ENCODE measurements around the gene PLA2G2D. TPM values are rescaled to one million over a fixed set of nuclear protein-coding genes. Genes with fewer than 3 reads are reported as not detected.

The PLA2G2D gene
- total and polyA plus RNA-seq, 12 donors = not detected

DNA sequence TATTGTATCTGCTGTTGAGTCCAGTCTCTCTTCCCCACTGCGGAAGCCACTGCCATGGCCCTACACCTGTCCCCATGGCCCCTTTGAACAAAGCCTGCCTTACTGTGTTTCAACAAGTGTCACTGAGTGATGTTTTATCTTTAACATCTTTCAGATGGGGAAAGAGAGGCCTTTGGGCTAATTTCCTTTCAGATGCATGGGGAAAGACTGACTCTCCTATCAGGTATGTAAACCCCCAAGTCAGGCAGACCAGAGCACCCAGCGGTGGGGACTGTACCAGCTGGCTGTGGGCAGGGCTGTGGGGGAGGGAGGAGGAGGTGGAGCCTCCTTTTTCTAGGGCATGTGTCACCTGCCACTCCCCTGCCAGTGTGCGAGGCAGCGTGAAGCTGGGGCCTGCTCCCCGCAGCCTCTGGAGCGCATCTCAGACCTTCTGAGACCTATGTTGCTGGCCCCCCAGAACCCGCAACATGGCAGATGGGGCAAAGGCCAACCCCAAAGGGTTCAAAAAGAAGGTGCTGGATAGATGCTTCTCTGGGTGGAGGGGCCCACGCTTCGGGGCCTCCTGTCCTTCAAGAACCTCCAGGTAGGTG is 19.7 kb upstream of the PLA2G2D start, which contains the start of gene PLA2G2F:
Gene PLA2G2F, plus strand, starts transcription at position 363 of the 590 bp plus-strand sequence. Its CDS starts 105 bp downstream, at position 468.
- WGBS, 4 donors = 95 to 100% (median 97%) methylated on average over 6 to 9 of the region's 9 CpGs
- Histone ChIP-seq H3K4me3 (no peak within 1 kb of the TSS), H3K27me3 (no peaks in the 10 kb centered on the region), H3K9me3 (replicated peaks in 1 of 3) (no peaks in the 10 kb centered on the region), H3K4me1 (replicated peaks in 1 of 2) (no peaks in the 10 kb centered on the region), H3K27ac (no peak within 1 kb of the TSS), H3K36me3 (replicated peaks in 1 of 2) (no peaks in the 10 kb centered on the region)
- TF ChIP-seq, protein P1, sequence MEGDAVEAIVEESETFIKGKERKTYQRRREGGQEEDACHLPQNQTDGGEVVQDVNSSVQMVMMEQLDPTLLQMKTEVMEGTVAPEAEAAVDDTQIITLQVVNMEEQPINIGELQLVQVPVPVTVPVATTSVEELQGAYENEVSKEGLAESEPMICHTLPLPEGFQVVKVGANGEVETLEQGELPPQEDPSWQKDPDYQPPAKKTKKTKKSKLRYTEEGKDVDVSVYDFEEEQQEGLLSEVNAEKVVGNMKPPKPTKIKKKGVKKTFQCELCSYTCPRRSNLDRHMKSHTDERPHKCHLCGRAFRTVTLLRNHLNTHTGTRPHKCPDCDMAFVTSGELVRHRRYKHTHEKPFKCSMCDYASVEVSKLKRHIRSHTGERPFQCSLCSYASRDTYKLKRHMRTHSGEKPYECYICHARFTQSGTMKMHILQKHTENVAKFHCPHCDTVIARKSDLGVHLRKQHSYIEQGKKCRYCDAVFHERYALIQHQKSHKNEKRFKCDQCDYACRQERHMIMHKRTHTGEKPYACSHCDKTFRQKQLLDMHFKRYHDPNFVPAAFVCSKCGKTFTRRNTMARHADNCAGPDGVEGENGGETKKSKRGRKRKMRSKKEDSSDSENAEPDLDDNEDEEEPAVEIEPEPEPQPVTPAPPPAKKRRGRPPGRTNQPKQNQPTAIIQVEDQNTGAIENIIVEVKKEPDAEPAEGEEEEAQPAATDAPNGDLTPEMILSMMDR (IDR thresholded peaks at IDR 0.05) = no peak
- TF ChIP-seq POLR2A (IDR thresholded peaks at IDR 0.05) = no peak
- intact Hi-C loops (cut with DNase I) = no loop called here
- DNase-seq = no peak

GRCh38 chr1:20138346-20138745 is 19.0 kb upstream of the PLA2G2D start:
- DNase-seq = no peak
- TF ChIP-seq, protein P1 (IDR thresholded peaks at IDR 0.05) = no peak
- TF ChIP-seq POLR2A (IDR thresholded peaks at IDR 0.05) = no peak
- Histone ChIP-seq H3K27me3 (no peaks in the 10 kb centered on the region), H3K4me3 (no peak overlapping the region), H3K4me1 (replicated peaks in 1 of 2) (no peaks in the 10 kb centered on the region), H3K27ac (no peak overlapping the region), H3K36me3 (replicated peaks in 1 of 2) (no peaks in the 10 kb centered on the region), H3K9me3 (replicated peaks in 1 of 3) (no peaks in the 10 kb centered on the region)
- WGBS, 4 donors = 89 to 97% (median 95%) methylated on average over 4 to 6 of the region's 6 CpGs
- intact Hi-C loops (cut with DNase I) = no loop called here

GRCh38 chr1:20137604-20138003 is 18.3 kb upstream of the PLA2G2D start:
- DNase-seq = no peak
- intact Hi-C loops (cut with DNase I) = no loop called here
- Histone ChIP-seq H3K4me1 (replicated peaks in 1 of 2) (no peaks in the 10 kb centered on the region), H3K27ac (no peak overlapping the region), H3K4me3 (no peak overlapping the region), H3K27me3 (no peaks in the 10 kb centered on the region), H3K36me3 (replicated peaks in 1 of 2) (no peaks in the 10 kb centered on the region), H3K9me3 (replicated peaks in 1 of 3) (no peaks in the 10 kb centered on the region)
- TF ChIP-seq POLR2A (IDR thresholded peaks at IDR 0.05) = no peak
- TF ChIP-seq, protein P1 (IDR thresholded peaks at IDR 0.05) = no peak
- WGBS, 4 donors = 91 to 95% (median 93%) methylated on average over 1 of the region's 1 CpG

DNA sequence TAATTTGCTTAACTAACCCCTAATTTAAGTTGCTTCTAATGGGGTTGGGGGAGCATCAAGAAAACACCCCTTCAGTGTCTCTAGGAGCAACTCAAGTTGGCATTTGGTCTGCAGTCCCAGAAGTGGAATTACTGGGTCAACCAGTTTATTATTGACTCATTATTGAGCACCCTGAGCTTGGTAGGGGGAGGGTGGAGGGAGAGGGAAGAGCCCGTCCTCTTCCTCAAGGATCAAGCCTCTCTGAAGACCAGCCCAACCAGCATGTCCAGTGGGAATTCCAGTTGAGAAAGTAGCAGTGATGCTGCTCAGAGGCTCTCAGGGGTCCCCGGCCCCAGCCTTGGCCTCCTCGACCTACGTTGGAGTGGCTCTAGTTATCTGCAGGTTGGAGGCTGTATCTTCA is 17.7 kb upstream of the PLA2G2D start:
- no peak overlapping the region for H3K27ac ChIP-seq
- no peaks in the 10 kb centered on the region for H3K9me3 ChIP-seq (replicated peaks in 1 of 3)
- H3K36me3 ChIP-seq (replicated peaks in 1 of 2) = no peaks in the 10 kb centered on the region
- WGBS, 4 donors = 86 to 99% (median 88%) methylated on average over 3 to 4 of the region's 4 CpGs
- intact Hi-C loops (cut with DNase I) = no loop called here
- TF ChIP-seq, protein P1 (IDR thresholded peaks at IDR 0.05) = no peak
- no peak for TF ChIP-seq POLR2A (IDR thresholded peaks at IDR 0.05)
- no peak overlapping the region for H3K4me3 ChIP-seq
- no peaks in the 10 kb centered on the region for H3K27me3 ChIP-seq
- DNase-seq = no peak
- H3K4me1 ChIP-seq (replicated peaks in 1 of 2) = no peaks in the 10 kb centered on the region
